HT1080 (cell line): ENCODE data around the gene ANKS1B. TPM values are rescaled to one million over a fixed set of nuclear protein-coding genes. Genes with fewer than 3 reads are reported as not detected.

ENCODE experiments used
- DNase-seq: peaks from one replicate; pipeline ENCODE4 v3.0.0-alpha.2; 2015; ENCODE audit warnings: low read depth
- total RNA-seq: library from RNA; depleted of rRNA; stranded (reverse); fragments of >200 nt; shearing (Covaris generic); gene quantifications from 2 replicates; pipeline ENCODE4 v1.2.3, GENCODE V29; 2014

Gene ANKS1B
- total RNA-seq, 1 experiment from 2014 or later = not detected

DNA sequence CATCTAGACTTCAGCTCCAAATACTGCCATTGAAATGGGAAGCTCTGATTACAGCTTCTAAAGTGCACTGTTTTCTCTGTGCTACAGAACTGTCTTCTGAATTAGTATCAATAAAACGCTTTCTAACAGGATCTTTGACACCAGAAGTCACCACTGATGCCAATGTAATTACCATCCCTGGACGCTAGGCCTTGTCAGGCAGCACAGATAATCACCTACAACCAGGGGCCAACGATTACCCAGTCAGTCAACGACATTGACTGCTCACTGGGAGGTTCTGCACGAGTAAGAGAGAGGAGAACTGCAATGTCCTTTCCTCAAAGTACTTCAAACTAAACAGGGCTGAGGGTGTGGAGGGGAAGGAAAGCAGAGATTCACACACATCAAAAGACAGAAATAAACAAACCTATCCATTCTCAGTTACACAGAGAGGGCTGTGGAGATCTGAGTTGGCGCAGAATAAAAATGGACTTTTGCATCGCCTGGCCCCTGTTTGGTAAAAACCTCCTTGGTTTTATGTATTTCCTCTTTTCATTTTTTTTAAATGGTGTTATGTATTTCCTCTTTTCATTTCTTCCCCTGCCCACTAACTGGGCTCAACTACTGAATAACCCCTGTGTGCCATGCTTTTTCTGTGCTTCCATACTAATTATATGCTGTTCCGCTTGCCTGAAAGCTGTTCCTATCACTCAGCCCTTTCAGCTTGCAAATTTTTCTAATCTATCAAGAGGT, 847.4 kb downstream of the ANKS1B start:
- DNase-seq = no peak

DNA sequence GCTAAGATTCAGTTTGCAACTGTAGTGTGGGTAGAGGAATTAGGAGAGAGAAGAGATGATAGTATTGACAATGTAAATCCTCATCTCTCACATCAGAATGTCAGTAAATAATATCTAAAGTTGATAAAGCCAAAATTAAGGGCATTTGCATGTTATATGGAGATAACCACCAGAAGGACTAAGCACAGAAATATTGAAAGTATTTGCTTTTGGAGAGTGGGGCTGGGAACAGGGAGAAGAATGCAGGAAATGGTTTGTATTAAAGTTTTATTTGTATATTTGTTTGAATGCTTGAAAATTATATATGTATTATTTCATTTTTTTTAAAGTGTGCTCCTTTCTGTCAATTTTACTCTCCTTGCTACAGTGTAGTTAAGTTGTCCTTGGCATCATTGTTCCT, 848.2 kb downstream of the ANKS1B start:
- no peak for DNase-seq

DNA sequence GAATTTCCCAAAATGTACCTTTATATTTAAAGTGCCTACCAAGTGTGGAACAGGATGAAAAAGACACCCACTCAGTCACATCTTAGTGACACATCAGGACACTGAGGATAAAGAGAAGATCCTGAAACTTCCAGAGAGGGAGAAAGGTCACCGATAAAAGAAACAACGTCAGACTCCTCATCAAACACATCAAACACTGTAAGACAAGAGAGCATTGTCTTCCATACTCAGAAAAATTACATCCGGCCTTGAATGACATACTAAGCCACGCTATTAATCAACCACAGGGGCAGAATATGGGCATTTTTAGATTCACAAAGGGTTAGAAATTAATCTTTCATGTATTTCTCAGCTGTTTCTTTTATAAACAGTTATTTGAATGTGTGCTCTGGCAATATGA, 849.4 kb downstream of the ANKS1B start:
- DNase-seq = no peak

DNA sequence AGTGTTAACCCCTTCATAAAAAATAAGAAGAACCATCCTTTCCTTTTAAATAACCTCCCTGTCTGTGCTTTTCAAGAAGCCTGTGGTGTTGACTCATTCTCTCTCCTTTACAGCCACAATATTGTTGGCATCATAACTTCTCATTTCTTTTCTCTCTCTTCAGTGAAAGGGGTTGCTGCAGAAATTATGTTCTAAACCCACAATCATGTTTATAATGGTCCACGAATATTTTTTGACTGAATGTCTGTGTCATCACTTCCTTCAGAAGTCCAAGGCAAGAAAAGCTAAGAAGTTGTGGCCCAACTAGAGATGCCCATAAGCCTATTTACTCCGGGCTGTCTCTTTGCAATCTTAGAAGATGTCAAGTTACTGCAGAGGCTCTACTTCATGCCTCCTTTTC, 851.3 kb downstream of the ANKS1B start:
- DNase-seq = no peak

DNA sequence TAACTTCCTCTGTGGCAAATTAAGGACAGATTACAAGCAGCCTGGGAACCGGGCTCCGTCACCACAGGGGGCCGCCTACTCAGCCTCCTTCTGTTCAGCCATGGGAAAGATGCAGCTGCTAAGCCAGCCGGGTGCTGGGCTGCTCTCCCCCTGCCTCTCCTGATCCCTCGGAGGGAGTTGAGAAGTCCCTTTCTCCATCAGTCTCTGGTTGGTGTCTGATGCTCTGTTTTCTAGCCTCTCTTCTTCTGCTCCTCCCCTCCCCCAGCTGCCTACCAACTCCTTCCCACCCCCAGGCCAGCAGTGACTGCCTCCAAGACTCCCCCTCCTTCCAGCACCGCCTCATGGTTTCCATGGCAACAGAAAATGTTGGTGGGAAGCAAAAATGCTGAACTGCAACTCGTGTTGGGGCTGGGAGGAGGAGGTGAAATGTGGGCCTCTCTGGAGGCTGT, 853.0 kb downstream of the ANKS1B start:
- DNase-seq = peak; percentile 46

DNA sequence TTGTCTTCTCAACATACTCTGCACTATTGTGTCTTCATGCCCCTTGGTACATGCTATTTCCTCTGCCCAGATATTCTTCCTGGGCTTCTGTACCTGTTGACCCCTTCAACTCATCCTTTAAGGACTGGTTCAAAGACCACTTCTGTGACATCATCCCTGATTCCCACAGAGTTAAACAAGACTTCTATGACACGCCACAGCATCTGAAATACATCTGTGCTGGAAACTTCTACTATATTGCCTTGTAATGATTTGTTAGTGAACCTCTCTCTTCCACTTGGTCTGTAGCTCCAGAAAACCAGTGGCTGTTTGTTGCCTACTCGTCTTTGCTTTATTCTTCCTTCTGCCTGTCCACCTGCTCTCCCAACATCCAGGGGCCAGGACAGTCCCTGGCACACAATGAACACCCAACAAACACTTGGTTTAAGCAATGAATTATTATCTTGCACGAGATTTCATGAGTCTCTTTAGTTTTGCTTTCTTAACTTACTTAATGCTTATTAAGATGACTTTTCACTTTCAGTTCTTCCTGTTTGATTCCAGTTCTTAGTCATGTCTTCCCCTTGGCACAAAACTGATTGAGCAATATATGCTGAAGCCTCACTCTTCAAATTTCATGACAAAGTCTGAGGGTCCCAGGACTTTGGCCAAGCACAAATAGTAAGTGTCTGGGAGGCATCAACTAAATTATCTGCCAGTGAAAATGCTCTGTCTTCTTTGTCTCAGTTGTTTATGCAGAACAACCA, 853.8 kb downstream of the ANKS1B start:
- peak; percentile 13 for DNase-seq

DNA sequence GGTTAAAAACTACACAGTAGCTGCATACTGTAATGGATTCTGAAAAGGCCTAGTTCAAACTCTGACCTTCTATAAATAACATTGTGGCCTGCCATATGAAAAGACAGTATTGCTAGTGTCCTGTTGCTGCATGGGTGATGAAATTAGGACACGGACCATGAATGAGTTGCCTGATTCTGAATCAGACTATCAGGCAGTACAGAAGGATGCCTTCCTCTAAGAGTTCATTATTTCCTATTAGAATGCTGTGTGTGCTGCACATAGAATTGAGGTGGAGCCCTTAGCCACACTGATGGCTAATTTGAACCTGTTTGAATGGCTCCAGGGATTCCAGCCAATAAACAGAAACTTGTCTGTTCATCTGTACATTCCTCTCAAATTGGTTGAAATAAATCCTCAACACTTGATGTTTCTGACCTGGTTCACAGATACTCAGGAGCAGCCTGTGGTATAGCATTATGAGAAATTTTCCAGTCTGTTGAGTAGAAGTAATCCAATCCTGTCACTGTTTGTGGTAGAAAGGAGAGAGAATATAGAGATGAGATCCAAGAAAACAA, 856.4 kb downstream of the ANKS1B start:
- DNase-seq = no peak

DNA sequence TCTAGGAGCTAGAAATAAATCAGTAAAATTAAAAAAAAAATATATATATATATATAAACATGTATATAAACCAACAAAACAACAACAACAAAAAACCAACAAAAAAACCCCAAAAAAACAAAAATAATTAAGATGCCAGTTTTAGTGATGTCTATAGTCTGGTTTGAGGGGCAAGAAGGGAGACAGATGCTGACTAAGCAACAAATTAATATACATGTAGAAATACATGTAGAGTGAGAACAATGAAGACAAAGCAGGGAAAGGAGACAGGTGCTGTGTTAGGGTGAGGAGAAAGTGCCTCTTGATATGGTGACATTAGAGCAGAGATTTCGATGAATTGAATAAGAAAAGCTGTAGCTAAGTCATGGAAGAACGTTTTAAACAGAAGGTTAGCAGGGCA, 861.8 kb downstream of the ANKS1B start:
- DNase-seq = no peak

DNA sequence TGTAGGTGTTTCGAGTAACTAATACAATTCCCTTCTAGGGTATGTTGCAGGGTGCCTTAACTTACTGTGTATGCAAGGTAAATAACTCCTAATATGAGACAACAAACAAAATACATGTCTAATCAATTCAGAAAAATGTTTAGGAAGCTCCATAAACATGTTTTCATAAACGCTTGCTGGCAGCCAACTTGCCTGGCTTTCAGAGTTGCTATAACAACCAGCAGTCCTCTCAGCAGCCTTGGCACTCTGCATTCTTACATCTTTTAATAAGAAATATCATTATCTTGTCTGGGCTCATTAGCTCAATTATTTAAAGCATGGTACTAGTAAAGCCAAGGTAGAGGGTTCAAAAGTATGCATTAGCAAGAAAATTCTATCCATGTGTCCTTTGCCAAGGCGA, 862.2 kb downstream of the ANKS1B start:
- no peak for DNase-seq

DNA sequence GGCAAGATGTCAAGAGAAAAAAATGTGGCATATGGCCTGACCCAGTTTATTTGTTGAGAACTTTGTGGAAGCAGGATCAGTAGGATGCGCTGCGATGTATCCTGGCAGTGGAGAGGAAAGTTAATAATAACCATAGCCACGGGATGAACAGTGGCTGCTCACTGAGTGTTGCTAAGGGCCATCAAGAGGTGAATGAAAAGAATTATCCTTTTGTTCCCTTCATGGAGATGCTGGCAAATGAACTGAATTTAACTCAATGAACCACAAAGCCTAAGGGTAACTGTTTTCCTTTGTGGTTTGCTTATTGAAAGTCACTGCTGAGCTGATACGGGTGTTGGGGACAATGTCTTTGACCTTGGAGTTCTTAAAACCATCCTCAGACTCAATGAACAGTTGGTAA, 863.2 kb downstream of the ANKS1B start:
- no peak for DNase-seq

DNA sequence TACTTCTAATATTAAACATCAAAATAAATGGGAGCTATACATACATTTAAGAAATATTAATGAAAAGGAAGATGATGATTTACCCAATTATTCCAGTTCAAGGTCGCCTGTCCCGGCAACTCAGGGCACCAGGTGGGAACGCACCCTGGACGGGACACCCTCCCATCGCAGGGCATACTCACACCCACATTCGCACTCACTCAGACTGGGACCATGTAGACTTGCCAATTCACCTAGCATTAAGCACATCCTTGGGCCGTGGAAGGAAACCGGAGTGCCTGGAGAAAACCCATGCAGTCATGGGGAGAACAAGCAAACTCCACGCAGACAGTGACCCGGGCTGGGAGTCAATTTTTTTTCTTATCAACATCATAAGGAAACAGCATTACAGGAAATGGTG, 864.8 kb downstream of the ANKS1B start:
- no peak for DNase-seq

DNA sequence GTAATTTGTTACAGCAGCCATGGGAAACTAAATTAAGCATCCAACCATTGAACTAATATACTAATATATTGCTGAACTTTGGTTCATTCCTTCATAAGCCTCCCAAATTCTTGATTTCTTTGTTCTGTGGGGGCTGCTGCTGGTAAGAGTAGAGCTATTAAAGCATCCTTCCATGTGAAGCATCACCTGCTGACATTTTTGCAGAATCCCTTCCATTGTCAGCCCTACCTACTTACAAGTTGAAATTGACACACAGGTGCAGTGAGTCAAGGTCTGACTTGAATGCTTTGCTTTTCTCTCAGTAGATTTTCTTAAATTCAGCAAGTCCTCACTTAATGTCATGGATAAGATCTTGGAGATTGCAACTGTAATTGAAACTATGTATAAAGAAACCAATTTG, 865.3 kb downstream of the ANKS1B start:
- no peak for DNase-seq

DNA sequence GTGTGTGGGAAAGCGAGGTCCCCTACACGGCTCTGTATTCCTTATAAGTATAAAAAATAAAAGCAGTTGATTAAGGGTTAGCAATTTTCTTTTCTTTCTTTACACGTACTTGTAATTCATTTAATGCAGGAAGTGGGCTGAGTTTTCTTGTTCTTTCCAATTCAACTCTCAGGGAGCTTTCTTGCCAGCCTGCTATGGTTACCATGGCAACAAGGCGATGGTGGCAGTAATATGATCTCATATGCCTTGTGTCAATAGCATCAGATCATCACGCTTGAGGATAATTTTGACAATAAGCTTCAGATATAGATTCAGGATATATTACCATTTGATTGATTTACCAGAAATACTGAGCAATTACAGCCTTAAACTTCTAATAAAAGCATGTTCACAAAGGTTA, 873.1 kb downstream of the ANKS1B start:
- no peak for DNase-seq

DNA sequence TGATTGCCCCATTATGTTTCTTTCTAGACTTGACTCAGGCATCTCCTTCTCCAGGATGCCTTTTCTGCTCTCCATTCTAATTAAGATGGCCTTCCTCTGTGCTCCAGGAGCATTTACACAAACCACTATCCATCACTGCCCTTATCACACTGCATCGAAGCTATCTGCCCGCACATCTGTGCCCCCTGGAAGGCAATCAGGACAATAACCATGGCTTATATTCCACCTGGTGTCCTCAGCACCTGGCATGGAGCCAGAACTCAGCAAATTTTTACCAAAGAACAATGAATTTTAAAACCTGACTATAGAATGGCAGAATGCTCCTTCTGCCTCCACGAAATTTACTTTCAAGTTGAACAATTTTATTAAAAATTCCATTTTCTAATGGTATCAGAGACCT, 873.9 kb downstream of the ANKS1B start:
- DNase-seq = no peak

DNA sequence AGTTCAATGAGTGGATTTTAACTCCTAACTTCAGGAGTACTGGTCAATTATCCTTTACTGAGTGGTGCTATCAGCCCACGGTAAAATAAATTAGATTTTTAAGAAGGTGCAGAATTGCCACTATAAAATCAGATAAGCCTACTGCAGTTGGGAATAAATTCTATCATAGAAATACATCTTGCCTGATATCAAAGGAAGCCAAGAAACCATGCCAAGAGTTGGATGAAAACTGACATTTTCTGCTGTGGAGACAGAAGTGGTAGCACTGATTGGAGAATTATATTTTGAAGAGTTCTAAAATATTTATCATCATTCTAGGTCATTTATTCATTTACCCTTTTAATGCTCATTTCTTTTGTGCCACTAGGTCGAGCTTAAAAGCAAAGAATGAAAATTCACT, 874.5 kb downstream of the ANKS1B start:
- DNase-seq = no peak

DNA sequence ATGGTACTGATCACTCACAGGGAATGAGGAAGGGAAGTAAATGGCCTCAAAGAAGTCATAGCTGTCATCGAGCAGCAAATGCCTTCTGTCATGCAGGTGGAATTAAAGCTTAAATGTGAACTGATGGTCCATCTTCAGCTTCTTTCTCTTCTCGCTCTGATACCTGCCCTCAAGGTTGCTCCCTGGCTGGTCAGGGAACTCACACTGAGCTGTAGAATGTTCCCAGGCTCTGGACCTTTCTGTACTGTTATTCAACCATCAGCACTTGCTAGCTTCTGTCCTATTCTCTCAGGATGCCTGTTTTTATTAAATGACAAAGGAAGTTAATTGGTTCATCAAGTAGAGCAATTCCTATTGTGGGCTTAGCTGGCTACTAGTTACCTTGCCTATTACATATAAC, 875.8 kb downstream of the ANKS1B start:
- no peak for DNase-seq

DNA sequence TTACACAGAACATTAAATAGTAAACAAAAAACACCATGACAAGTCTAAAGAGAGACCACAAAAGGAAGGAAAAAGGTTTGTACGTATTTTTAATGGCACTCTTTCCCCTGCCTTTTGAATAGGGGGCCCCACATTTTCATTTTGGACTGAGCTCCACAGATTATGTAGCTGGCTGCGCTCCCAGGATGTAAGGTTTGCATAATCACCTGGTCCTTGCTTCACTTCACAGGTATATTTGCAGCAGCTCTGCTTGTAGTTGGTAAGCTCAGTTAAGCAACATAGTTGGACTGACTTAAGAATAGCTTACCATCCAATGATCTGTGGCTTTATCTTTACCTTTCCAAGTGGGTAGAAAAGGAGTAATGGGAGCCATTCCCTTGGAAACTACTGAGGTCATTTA, 885.0 kb downstream of the ANKS1B start:
- DNase-seq = no peak

DNA sequence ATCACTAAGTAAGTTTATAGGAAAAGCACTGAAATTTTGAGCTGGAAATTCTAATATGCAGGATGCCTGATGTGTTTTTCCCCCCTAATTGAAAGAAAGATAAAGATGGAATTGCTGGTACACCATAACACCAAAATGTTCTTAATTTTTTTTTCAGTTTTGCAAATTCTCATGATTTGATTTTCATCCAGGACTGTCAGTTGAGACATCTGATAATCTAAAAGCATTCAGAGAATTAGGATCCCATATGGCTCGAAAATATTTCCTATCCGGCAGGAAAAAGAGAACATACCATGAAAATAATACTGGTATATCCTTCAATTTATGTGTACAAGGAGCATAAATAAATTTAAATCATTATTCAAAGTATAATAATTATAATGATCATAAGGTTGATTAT, 887.6 kb downstream of the ANKS1B start:
- no peak for DNase-seq

DNA sequence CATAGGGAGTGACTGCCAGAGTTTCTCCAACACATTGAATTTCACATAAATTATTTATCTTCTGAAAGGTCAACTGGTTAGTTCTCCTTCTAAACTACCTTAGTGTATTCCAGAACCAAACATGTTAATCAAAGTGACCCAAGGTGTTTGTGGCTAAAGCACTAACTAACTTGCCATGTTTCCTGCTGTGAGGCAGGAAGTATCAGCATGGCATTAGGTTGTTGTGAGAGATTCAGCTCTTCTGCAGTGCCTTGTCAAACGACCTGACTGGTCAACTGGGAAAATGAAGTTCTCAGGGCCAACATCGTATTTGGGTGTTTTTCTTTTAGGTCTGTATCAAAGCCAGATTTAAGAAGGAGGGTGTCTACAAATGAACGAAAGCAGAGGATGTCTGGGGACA, 891.6 kb downstream of the ANKS1B start:
- DNase-seq = no peak

DNA sequence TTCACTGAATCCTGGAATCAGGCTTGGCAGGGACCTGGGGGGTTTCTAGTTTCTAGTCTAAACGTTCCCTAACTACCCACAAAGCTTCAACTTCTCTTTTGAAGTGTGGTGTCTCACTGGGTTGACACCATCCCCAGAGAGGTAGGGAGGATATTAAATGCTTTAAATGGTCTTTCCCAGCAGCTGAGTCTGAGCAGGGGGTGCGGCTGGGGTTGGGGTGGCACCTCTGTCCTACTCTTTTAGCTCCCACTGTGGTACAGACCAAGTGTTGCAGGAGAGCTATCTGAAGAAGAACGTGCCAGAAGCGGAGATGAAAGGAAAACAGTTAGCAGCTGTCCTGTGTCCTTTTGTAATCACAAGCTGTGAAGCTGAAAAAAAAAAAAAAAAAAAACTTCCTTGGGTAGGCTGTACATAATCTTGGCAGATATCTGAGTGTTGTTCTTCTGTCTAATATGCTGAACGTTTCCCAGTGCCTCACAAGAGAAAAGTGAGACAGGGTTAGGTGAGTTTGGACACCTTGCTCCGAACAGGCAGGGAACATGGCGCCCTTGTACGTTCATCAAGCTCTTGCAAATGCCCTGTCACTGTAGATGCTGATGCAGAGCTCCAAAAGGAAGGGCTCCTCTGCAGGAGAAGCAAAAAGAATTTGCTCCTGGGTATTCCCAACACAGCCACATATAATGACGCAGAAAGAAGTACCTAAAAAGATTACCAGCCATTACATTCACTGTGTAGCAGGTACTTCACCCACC, 892.5 kb downstream of the ANKS1B start:
- no peak for DNase-seq

DNA sequence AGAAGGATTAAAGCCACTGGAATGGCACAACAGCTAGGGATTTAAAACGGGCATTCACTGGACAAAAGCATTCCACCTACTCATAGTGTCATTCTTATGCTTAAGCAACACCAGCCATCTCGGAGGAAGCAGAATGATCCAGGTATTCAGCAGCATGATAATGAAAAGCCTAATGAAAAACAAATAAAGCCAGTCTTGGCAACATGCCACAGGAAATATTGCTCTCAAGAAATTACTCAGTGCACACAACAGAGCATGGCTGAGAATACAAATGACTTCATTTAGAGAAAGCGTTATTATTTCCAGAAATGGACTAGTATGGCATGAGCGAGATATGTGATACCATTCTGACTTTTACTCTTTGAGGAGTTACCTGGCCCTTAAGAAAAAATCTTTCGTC, 897.5 kb downstream of the ANKS1B start:
- DNase-seq = no peak

DNA sequence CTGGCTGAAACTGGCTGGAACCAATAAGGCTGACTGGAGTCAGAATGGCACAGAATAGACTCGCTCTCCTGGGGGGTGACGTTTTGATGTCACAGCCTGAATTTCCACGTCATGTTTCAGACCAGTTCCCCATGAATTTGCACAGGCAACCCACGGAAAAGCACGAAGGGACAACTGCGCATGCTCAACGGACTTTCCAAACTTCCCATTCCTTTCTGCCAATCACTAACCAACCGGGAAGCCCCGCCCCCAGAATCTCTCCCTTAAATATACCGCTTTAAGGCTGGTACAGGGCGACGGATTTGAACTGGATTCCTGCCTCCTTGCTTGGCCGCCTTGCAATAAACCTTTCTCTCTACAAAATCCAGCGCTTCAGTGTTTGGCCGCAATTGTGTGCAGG, 904.9 kb downstream of the ANKS1B start:
- no peak for DNase-seq
